PFSK-1 (cell line): ENCODE data around the gene TYR. TPM values are rescaled to one million over a fixed set of nuclear protein-coding genes. Genes with fewer than 3 reads are reported as not detected.

Experiments used
- FOXP2 ChIP-seq: optimal IDR thresholded peaks from 2 replicates; pipeline ENCODE3; 2011; ENCODE audit warnings: borderline replicate concordance, control low read depth, inconsistent platforms; ENCODE audit not compliant: insufficient read depth; ENCODE audit errors: extremely low read length, extremely low read depth
- POLR2AphosphoS5 ChIP-seq: IDR thresholded peaks from 2 replicates; pipeline ENCODE4 v1.6.1; 2012; ENCODE audit warnings: low read depth, mild to moderate bottlenecking, control low read depth, low read length, moderate library complexity
- REST ChIP-seq, 2 experiments: IDR thresholded peaks; 2 replicates each; pipeline versions ENCODE4 v1.6.1 to v1.8.0; 2011 to 2012; ENCODE audit warnings: low read depth in 2 of 2, low read length in 2 of 2, control low read depth in 1 of 2, inconsistent platforms in 1 of 2, mild to moderate bottlenecking in 1 of 2, moderate library complexity in 1 of 2; ENCODE audit not compliant: insufficient read depth in 1 of 2
- SIN3A ChIP-seq: IDR thresholded peaks from 2 replicates; pipeline ENCODE4 v1.6.1; 2012; ENCODE audit warnings: mild to moderate bottlenecking, low read length, moderate library complexity, borderline replicate concordance; ENCODE audit not compliant: insufficient read depth
- TAF1 ChIP-seq: IDR thresholded peaks from 2 replicates; pipeline ENCODE4 v1.6.1; 2012; ENCODE audit warnings: low read length, control low read depth, borderline replicate concordance; ENCODE audit not compliant: insufficient read depth
- polyA plus RNA-seq: library from polyadenylated mRNA; unstranded; fragments of >200 nt; gene quantifications from one replicate; pipeline ENCODE4 v1.2.1, GENCODE V29; 2012; ENCODE audit warnings: low read depth, missing spikeins; ENCODE audit not compliant: insufficient read length

Gene TYR
- polyA plus RNA-seq: not detected

DNA sequence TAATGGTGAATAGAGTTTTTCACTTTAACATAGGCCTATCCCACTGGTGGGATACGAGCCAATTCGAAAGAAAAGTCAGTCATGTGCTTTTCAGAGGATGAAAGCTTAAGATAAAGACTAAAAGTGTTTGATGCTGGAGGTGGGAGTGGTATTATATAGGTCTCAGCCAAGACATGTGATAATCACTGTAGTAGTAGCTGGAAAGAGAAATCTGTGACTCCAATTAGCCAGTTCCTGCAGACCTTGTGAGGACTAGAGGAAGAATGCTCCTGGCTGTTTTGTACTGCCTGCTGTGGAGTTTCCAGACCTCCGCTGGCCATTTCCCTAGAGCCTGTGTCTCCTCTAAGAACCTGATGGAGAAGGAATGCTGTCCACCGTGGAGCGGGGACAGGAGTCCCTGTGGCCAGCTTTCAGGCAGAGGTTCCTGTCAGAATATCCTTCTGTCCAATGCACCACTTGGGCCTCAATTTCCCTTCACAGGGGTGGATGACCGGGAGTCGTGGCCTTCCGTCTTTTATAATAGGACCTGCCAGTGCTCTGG is at the start of gene TYR:
TSS of gene TYR (plus strand) at position 185 of the 541 bp plus-strand sequence. CDS start at position 264, 79 bp downstream.
- TF ChIP-seq SIN3A: no peak

DNA sequence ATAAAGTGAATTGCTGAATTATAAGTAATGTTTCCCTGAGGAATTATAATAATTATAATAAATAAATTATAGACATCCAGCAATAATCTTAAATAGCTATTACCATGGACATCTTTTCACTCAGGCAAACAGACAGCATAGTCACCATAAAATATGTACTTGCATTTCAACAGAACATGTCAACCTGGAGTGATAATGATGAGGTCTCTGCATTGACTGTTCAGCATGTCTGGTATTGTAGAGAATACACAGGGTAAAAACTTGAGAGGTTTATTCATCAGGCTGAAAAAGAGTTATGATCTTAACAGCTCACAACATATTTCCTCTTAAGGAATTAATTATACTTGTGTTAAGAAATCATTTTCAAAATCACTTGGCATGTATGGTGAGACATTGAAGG is 41.1 kb upstream of the TYR start:
- no peak for TF ChIP-seq TAF1
- no peak for TF ChIP-seq REST (IDR thresholded peaks at IDR 0.05; ENCODE audit: insufficient read depth in 1 of 2, low read depth in 2 of 2, low read length in 2 of 2)
- no peak for TF ChIP-seq POLR2AphosphoS5
- no peak for TF ChIP-seq SIN3A
- no peak for TF ChIP-seq FOXP2

GRCh38 chr11:89147229-89147628 is 30.4 kb upstream of the TYR start:
- TF ChIP-seq FOXP2: no peak
- TF ChIP-seq SIN3A: no peak
- no peak for TF ChIP-seq REST (IDR thresholded peaks at IDR 0.05; ENCODE audit: insufficient read depth in 1 of 2, low read depth in 2 of 2, low read length in 2 of 2)
- TF ChIP-seq POLR2AphosphoS5: no peak
- TF ChIP-seq TAF1: no peak

GRCh38 chr11:89159974-89160373 is 17.7 kb upstream of the TYR start:
- no peak for TF ChIP-seq TAF1
- TF ChIP-seq REST (IDR thresholded peaks at IDR 0.05; ENCODE audit: insufficient read depth in 1 of 2, low read depth in 2 of 2, low read length in 2 of 2): no peak
- no peak for TF ChIP-seq POLR2AphosphoS5
- TF ChIP-seq FOXP2: no peak
- no peak for TF ChIP-seq SIN3A

GRCh38 chr11:89161949-89162348 is 15.7 kb upstream of the TYR start:
- TF ChIP-seq REST (IDR thresholded peaks at IDR 0.05; ENCODE audit: insufficient read depth in 1 of 2, low read depth in 2 of 2, low read length in 2 of 2) (no peak), SIN3A (no peak), TAF1 (no peak), POLR2AphosphoS5 (no peak), FOXP2 (no peak)
